Glutamatergic neuron (in vitro differentiated cells): ENCODE measurements around the gene GP2. TPM values are rescaled to one million over a fixed set of nuclear protein-coding genes. Genes with fewer than 3 reads are reported as not detected.

Experiments
- DNase-seq: peaks from one replicate; pipeline ENCODE4 v3.0.0; 2022
- H3K27ac Mint-ChIP-seq: one replicate; pipeline ENCODE4 v1.8.0; 2020; ENCODE audit warnings: mild to moderate bottlenecking, mixed read lengths, inconsistent platforms; ENCODE audit not compliant: unreplicated experiment
- H3K27me3 Mint-ChIP-seq: one replicate; pipeline ENCODE4 v1.8.0; 2020; ENCODE audit warnings: mild to moderate bottlenecking, moderate library complexity, mixed read lengths, inconsistent platforms; ENCODE audit not compliant: unreplicated experiment
- H3K36me3 Mint-ChIP-seq: one replicate; pipeline ENCODE4 v1.8.0; 2020; ENCODE audit warnings: mild to moderate bottlenecking, mixed read lengths, inconsistent platforms; ENCODE audit not compliant: unreplicated experiment
- H3K4me1 Mint-ChIP-seq: one replicate; pipeline ENCODE4 v1.8.0; 2020; ENCODE audit warnings: mild to moderate bottlenecking, low read depth, mixed read lengths, inconsistent platforms; ENCODE audit not compliant: unreplicated experiment
- H3K4me3 Mint-ChIP-seq: one replicate; pipeline ENCODE4 v1.8.0; 2020; ENCODE audit warnings: mild to moderate bottlenecking, mixed read lengths, inconsistent platforms; ENCODE audit not compliant: unreplicated experiment
- H3K9me3 Mint-ChIP-seq: one replicate; pipeline ENCODE4 v1.8.0; 2020; ENCODE audit warnings: mild to moderate bottlenecking, moderate library complexity, mixed read lengths, inconsistent platforms; ENCODE audit not compliant: unreplicated experiment
- total RNA-seq: library from RNA; stranded (reverse); fragmentation: NEBNext Ultra II Directional; extraction: Animal tissue kit (Norgen Biotek cat#: 25700); gene quantifications from one replicate; pipeline ENCODE4 v1.2.1, GENCODE V29; 2021; ENCODE audit not compliant: unreplicated experiment
- TF ChIP-seq, protein P1 (sequence below): fragments of 200-600 bp; sonication (generic); IDR thresholded peaks from one replicate; pipeline ENCODE4 v1.5.0; 2021; ENCODE audit not compliant: partially characterized antibody, unreplicated experiment

Gene GP2
- total RNA-seq, 1 donor from 2014 or later: not detected

DNA sequence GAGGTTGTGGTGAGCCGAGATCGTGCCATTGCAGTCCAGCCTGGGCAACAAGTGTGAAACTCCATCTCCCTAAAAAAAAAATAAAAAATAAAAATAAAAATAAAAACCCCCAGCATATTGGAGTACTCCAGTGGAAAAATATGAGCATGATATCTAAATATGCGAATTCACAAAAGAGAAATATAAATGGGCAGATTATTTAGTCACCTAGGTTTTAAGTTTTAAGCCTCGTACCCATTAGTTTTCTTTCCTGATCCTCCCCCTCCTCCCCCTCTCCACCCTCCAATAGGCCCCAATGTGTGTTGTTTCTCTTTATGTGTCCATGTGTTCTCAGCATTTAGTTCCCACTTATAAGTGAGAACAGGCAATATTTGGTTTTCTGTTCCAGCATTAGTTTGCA, 62.3 kb downstream of the GP2 start:
- H3K27me3 Mint-ChIP-seq: no peaks in the 10 kb centered on the region
- peaks cover 4% of the 10 kb centered on the region for H3K4me1 Mint-ChIP-seq
- TF ChIP-seq, protein P1, sequence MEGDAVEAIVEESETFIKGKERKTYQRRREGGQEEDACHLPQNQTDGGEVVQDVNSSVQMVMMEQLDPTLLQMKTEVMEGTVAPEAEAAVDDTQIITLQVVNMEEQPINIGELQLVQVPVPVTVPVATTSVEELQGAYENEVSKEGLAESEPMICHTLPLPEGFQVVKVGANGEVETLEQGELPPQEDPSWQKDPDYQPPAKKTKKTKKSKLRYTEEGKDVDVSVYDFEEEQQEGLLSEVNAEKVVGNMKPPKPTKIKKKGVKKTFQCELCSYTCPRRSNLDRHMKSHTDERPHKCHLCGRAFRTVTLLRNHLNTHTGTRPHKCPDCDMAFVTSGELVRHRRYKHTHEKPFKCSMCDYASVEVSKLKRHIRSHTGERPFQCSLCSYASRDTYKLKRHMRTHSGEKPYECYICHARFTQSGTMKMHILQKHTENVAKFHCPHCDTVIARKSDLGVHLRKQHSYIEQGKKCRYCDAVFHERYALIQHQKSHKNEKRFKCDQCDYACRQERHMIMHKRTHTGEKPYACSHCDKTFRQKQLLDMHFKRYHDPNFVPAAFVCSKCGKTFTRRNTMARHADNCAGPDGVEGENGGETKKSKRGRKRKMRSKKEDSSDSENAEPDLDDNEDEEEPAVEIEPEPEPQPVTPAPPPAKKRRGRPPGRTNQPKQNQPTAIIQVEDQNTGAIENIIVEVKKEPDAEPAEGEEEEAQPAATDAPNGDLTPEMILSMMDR: no peak
- no peaks in the 10 kb centered on the region for H3K36me3 Mint-ChIP-seq
- no peak overlapping the region for H3K4me3 Mint-ChIP-seq
- DNase-seq: no peak
- H3K9me3 Mint-ChIP-seq: peaks cover 1% of the 10 kb centered on the region
- no peak overlapping the region for H3K27ac Mint-ChIP-seq

DNA sequence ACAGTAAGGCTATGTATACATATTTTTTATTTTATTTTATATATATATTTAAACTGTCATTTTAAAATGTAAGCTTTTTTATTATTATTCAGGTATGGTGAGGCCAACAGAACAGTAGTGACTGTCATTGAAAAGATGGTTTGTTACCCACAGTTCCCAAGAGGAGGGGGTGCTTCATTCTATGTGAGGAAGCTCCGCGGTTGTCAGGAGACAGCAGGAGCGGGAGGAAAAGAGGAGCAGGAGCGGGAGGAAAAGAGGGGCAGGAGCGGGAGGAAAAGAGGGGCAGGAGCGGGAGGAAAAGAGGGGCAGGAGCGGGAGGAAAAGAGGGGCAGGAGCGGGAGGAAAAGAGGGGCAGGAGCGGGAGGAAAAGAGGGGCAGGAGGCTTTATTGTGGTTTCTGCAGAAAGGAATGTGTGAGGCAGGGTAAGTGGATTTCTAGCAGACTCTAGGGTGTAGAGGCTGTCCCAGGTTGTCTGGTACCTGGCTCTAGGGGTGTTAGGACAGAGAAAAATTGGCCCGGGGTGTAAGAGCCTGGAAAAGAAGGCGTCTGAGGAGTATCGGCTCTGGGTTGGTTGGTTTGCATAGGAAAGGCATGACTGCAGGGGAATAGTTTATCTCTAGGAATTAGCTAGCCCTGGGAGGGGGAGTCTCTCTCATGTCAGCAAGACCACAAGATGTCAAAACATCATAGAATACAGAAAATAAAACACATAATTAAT, 64.0 kb downstream of the GP2 start:
- DNase-seq: no peak
- Mint-ChIP-seq H3K4me3 (no peak overlapping the region), H3K4me1 (peaks cover 1% of the 10 kb centered on the region), H3K27ac (no peak overlapping the region), H3K9me3 (peaks cover 3% of the 10 kb centered on the region), H3K36me3 (peaks cover 9% of the 10 kb centered on the region), H3K27me3 (no peaks in the 10 kb centered on the region)
- TF ChIP-seq, protein P1: no peak

DNA sequence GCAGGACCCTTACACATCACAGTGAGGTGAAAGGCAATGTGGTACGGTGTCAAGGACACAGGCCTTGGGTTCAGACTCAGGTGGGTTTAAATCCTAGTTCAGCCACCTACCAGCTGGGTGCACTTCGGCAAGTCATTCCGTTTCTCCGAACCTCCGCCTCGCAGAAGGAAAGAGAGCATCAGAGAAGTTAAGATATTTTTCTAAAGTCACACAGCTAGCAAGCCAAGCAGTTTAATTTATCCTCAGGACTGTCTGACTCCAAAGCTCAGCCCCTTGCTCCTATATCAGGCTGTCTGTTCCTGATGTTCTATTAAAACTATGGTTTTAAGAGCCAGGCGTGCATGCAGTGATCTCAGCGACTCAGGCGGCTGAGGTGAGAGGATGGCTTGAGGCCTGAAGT, 65.1 kb downstream of the GP2 start:
- TF ChIP-seq, protein P1: no peak
- H3K9me3 Mint-ChIP-seq: peaks cover 3% of the 10 kb centered on the region
- no peak overlapping the region for H3K27ac Mint-ChIP-seq
- DNase-seq: no peak
- H3K27me3 Mint-ChIP-seq: no peaks in the 10 kb centered on the region
- H3K4me3 Mint-ChIP-seq: no peak overlapping the region
- peaks cover 9% of the 10 kb centered on the region for H3K36me3 Mint-ChIP-seq
- H3K4me1 Mint-ChIP-seq: no peaks in the 10 kb centered on the region

DNA sequence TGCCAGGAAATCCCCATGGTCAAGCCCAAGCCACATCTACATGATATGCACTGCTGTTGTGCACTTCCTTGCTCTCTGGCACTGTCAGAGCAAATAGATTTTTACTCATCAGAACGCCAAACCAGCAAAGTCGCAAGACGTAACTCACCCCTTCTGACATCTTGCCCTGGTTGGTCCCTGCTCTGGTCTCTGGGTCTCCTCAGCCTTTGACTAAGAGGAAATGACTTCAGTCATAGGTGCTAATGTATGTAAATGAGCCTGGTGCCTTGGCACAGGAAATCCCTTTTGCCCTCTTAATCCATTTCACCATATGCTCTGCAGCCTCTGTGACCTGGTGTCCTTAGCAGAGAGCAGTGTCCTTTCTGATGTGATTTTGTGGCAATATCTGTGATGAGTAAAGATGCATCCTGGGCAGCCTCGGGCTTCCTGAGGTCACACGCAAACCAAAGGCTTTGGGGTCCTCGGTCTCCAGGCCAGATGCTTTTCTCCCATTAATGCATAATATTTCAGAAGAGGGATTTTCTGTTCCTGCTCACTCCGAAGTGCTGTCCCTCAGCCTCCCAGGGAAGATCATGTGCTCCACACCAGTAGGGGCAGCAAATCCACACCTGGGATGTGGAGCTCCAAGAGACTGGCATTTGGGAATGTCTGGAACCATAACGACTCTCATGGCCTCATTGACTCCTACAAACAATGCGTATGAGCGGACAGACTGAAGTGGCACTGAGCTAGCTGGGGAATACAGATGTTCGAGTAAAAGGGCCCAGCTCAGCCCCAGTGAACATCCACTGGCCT, 66.9 kb downstream of the GP2 start:
- H3K27ac Mint-ChIP-seq: no peak overlapping the region
- H3K4me1 Mint-ChIP-seq: no peaks in the 10 kb centered on the region
- H3K27me3 Mint-ChIP-seq: peaks cover 4% of the 10 kb centered on the region
- H3K36me3 Mint-ChIP-seq: peaks cover 9% of the 10 kb centered on the region
- no peak for DNase-seq
- no peak overlapping the region for H3K4me3 Mint-ChIP-seq
- H3K9me3 Mint-ChIP-seq: peaks cover 3% of the 10 kb centered on the region
- TF ChIP-seq, protein P1: no peak

Other genes with a start within 250 kb of the GP2 start
- gene UMOD, start 25.2 kb upstream of the GP2 start, total RNA-seq: not detected
- gene PDILT, start 77.2 kb upstream of the GP2 start, total RNA-seq: not detected
- not detected for gene ACSM5, start 82.0 kb upstream of the GP2 start, total RNA-seq
- gene ACSM2A, start 124.0 kb upstream of the GP2 start, total RNA-seq: not detected
- gene ACSM2B, start 248.9 kb upstream of the GP2 start, total RNA-seq: not detected